H1 (cell line): ENCODE data around the gene INTS7. TPM values are rescaled to one million over a fixed set of nuclear protein-coding genes. Genes with fewer than 3 reads are reported as not detected.

ENCODE experiments used
- CTCF ChIA-PET: fragments of 300-600 bp; sonication (Branson Sonifier 250); formaldehyde crosslinking; loops from one replicate; lab custom pipeline; 2021; ENCODE audit not compliant: partially characterized antibody; lab: Charles Lee
- POLR2A ChIA-PET: fragments of 300-600 bp; sonication (Branson Sonifier 250); formaldehyde crosslinking; loops from one replicate; lab custom pipeline; 2021; ENCODE audit warnings: inconsistent platforms; ENCODE audit not compliant: partially characterized antibody; lab: Charles Lee
- DNase-seq, 2 experiments: peaks; one replicate each; pipeline versions ENCODE4 v3.0.0 to v3.0.0-alpha.2; 2010 to 2022; ENCODE audit warnings: low spot score in 2 of 2, low read depth in 1 of 2, mixed read lengths in 1 of 2
- FAIRE-seq: peaks from 2 replicates; lab custom pipeline; 2011; peaks lifted over from hg19 to GRCh38; lab: Jason Lieb, UNC
- H2AFZ ChIP-seq: 2 replicates; pipeline ENCODE4 v1.8.1; 2012; ENCODE audit warnings: low read length, inconsistent platforms
- H2AK5ac ChIP-seq: 2 replicates; pipeline ENCODE4 v1.6.1; 2013; ENCODE audit warnings: low read depth, low read length
- H2BK120ac ChIP-seq: replicated peaks from 2 replicates; pipeline ENCODE3; 2013; ENCODE audit warnings: low read depth, low read length, inconsistent platforms
- H2BK12ac ChIP-seq: 2 replicates; pipeline ENCODE4 v1.6.1; 2013; ENCODE audit warnings: low read depth, low read length
- H2BK15ac ChIP-seq: 2 replicates; pipeline ENCODE4 v1.6.1; 2013; ENCODE audit warnings: low read length
- H2BK20ac ChIP-seq: 2 replicates; pipeline ENCODE4 v1.6.1; 2013; ENCODE audit warnings: low read length
- H2BK5ac ChIP-seq: 2 replicates; pipeline ENCODE4 v1.6.1; 2013; ENCODE audit warnings: low read depth, low read length
- H3K14ac ChIP-seq: 2 replicates; pipeline ENCODE4 v1.6.1; 2013; ENCODE audit warnings: inconsistent platforms; ENCODE audit not compliant: insufficient read length
- H3K18ac ChIP-seq: 2 replicates; pipeline ENCODE4 v1.6.1; 2013; ENCODE audit warnings: low read length; ENCODE audit errors: extremely low read depth
- H3K23ac ChIP-seq: 2 replicates; pipeline ENCODE4 v1.6.1; 2013; ENCODE audit warnings: inconsistent platforms; ENCODE audit not compliant: insufficient read length
- H3K23me2 ChIP-seq: 2 replicates; pipeline ENCODE4 v1.6.1; 2013; ENCODE audit warnings: low read depth, low read length
- H3K27ac ChIP-seq: 2 replicates; pipeline ENCODE4 v1.6.1; 2011; ENCODE audit warnings: low read depth, low read length, inconsistent platforms
- H3K27me3 ChIP-seq, 4 experiments: replicated peaks in 1 of 4; 1 replicate in 1 of 4; 2 replicates in 3 of 4; pipeline versions ENCODE4 v1.6.1 to v1.8.1; 2011 to 2013; ENCODE audit warnings: low read length in 3 of 4, mild to moderate bottlenecking in 3 of 4, inconsistent platforms in 2 of 4, mixed read lengths in 2 of 4, moderate library complexity in 1 of 4; ENCODE audit not compliant: control insufficient read depth in 3 of 4, insufficient read depth in 3 of 4; ENCODE audit errors: extremely low read depth in 1 of 4
- H3K36me3 ChIP-seq, 4 experiments: 2 replicates each; pipeline versions ENCODE4 v1.6.1 to v1.8.1; 2011 to 2013; ENCODE audit warnings: mild to moderate bottlenecking in 4 of 4, low read length in 3 of 4, moderate library complexity in 2 of 4, control low read depth in 1 of 4, inconsistent platforms in 1 of 4; ENCODE audit not compliant: insufficient read depth in 4 of 4, control insufficient read depth in 2 of 4
- H3K4ac ChIP-seq: replicated peaks from 2 replicates; pipeline ENCODE3; 2013; ENCODE audit warnings: low read length, low read depth, mixed read lengths, inconsistent platforms; ENCODE audit not compliant: insufficient read length
- H3K4me1 ChIP-seq, 4 experiments: replicated peaks in 1 of 4; 1 replicate in 1 of 4; 2 replicates in 3 of 4; pipeline versions ENCODE4 v1.6.1 to v1.8.1; 2011 to 2013; ENCODE audit warnings: low read length in 3 of 4, inconsistent platforms in 2 of 4, mixed read lengths in 1 of 4; ENCODE audit not compliant: insufficient read depth in 4 of 4, control insufficient read depth in 3 of 4
- H3K4me2 ChIP-seq, 2 experiments: 2 replicates each; pipeline versions ENCODE4 v1.6.1 to v1.8.1; 2011 to 2013; ENCODE audit warnings: low read depth in 2 of 2, low read length in 2 of 2, control low read depth in 1 of 2, inconsistent platforms in 1 of 2, mild to moderate bottlenecking in 1 of 2; ENCODE audit not compliant: insufficient read depth in 1 of 2
- H3K4me3 ChIP-seq, 4 experiments: fragments of 200-600, 300-600 bp in 1 of 4; sonication (generic), shearing (Covaris generic), sonication (Bioruptor Twin) in 1 of 4; 2 replicates each; pipeline versions ENCODE4 v1.5.1 to v1.8.1; 2011 to 2016; ENCODE audit warnings: low read length in 4 of 4, low read depth in 3 of 4, control low read depth in 2 of 4, inconsistent platforms in 2 of 4, mild to moderate bottlenecking in 2 of 4, mixed read lengths in 1 of 4, moderate library complexity in 1 of 4; ENCODE audit not compliant: insufficient read depth in 2 of 4; ENCODE audit errors: extremely low read depth in 1 of 4
- H3K56ac ChIP-seq: replicated peaks from 2 replicates; pipeline ENCODE3; 2013; ENCODE audit warnings: low read depth, mild to moderate bottlenecking, mixed read lengths, low read length, inconsistent platforms; ENCODE audit not compliant: insufficient read length
- H3K79me1 ChIP-seq: 2 replicates; pipeline ENCODE4 v1.6.1; 2013; ENCODE audit warnings: low read depth, low read length, control low read depth
- H3K79me2 ChIP-seq, 2 experiments: 2 replicates each; pipeline versions ENCODE4 v1.6.1 to v1.8.1; 2012 to 2013; ENCODE audit warnings: low read length in 2 of 2, mild to moderate bottlenecking in 2 of 2, inconsistent platforms in 1 of 2; ENCODE audit not compliant: insufficient read depth in 2 of 2, control insufficient read depth in 1 of 2
- H3K9ac ChIP-seq, 4 experiments: replicated peaks in 1 of 4; 1 replicate in 1 of 4; 2 replicates in 3 of 4; pipeline versions ENCODE4 v1.6.1 to v1.8.1; 2011 to 2013; ENCODE audit warnings: low read depth in 3 of 4, low read length in 3 of 4, control low read depth in 2 of 4, mild to moderate bottlenecking in 2 of 4, moderate library complexity in 2 of 4, inconsistent platforms in 1 of 4; ENCODE audit errors: extremely low read depth in 1 of 4
- H3K9me3 ChIP-seq, 2 experiments: 2 replicates each; pipeline versions ENCODE4 v1.6.1 to v1.8.1; 2012 to 2013; ENCODE audit warnings: mild to moderate bottlenecking in 2 of 2, moderate library complexity in 2 of 2, control low read depth in 1 of 2, inconsistent platforms in 1 of 2, low read depth in 1 of 2, low read length in 1 of 2, mixed read lengths in 1 of 2; ENCODE audit not compliant: insufficient read depth in 2 of 2
- H4K20me1 ChIP-seq, 2 experiments: replicated peaks in 1 of 2; 2 replicates each; pipeline versions ENCODE3 to v1.8.1; 2011 to 2013; ENCODE audit warnings: inconsistent platforms in 2 of 2, low read length in 2 of 2, mild to moderate bottlenecking in 1 of 2; ENCODE audit not compliant: insufficient read depth in 2 of 2, control insufficient read depth in 1 of 2
- H4K5ac ChIP-seq: 2 replicates; pipeline ENCODE4 v1.6.1; 2013; ENCODE audit warnings: low read length, low read depth, mixed read lengths, inconsistent platforms; ENCODE audit not compliant: insufficient read length
- H4K8ac ChIP-seq: 2 replicates; pipeline ENCODE4 v1.8.0; 2013; ENCODE audit warnings: mild to moderate bottlenecking, moderate library complexity, low read length, inconsistent platforms; ENCODE audit not compliant: insufficient read depth; ENCODE audit errors: extremely low read depth
- H4K91ac ChIP-seq: replicated peaks from 2 replicates; pipeline ENCODE3; 2013; ENCODE audit warnings: low read length, mixed read lengths, inconsistent platforms; ENCODE audit not compliant: insufficient read length
- BACH1 ChIP-seq: IDR thresholded peaks from 2 replicates; pipeline ENCODE4 v1.6.1; 2012; ENCODE audit warnings: low read length, improper control_type of control experiment
- CREB1 ChIP-seq: IDR thresholded peaks from 2 replicates; pipeline ENCODE4 v1.6.1; 2012; ENCODE audit warnings: inconsistent platforms
- EGR1 ChIP-seq: IDR thresholded peaks from 2 replicates; pipeline ENCODE4 v1.6.1; 2011; ENCODE audit warnings: low read depth, low read length, borderline replicate concordance
- JUN ChIP-seq: IDR thresholded peaks from 2 replicates; pipeline ENCODE4 v1.6.1; 2011; ENCODE audit warnings: low read depth, mild to moderate bottlenecking, improper control_type of control experiment, low read length
- NRF1 ChIP-seq: IDR thresholded peaks from 2 replicates; pipeline ENCODE4 v1.6.1; 2011; ENCODE audit warnings: mild to moderate bottlenecking, low read depth, low read length, improper control_type of control experiment
- WGBS, 2 experiments: shearing (Covaris generic) in 1 of 2; methylation state at CpG; one replicate each; pipeline versions ENCODE4 v1.1.6 to v1.1.7; 2013 to 2015; ENCODE audit warnings: low lambda C conversion rate in 2 of 2, mixed read lengths in 2 of 2, inconsistent platforms in 1 of 2, low coverage in 1 of 2, missing lambda C conversion rate in 1 of 2; ENCODE audit not compliant: insufficient replicate concordance in 2 of 2, insufficient coverage in 1 of 2, insufficient read length in 1 of 2; ENCODE audit errors: extremely low coverage in 1 of 2, missing lambda C conversion rate in 1 of 2; 5-methylcytosine and 5-hydroxymethylcytosine counted together
- polyA plus RNA-seq, 7 experiments: library from polyadenylated mRNA; depleted of rRNA in 3 of 7; stranded (reverse) in 5 of 7; unstranded in 2 of 7; fragments of >200 nt in 5 of 7; fragments of 200-250 nt in 2 of 7; gene quantifications; 1 replicate in 5 of 7; 2 replicates in 1 of 7; 4 replicates in 1 of 7; pipeline versions ENCODE4 v1.2.1 to v1.2.3, GENCODE V29; 2011 to 2013; ENCODE audit warnings: missing spikeins in 2 of 7, mixed read lengths in 2 of 7
- total RNA-seq: library from RNA; stranded (reverse); fragmentation: NEBNext Ultra II Directional; extraction: Animal tissue kit (Norgen Biotek cat#: 25700); gene quantifications from 2 replicates; pipeline ENCODE4 v1.2.1, GENCODE V29; 2021

The INTS7 gene
- total and polyA plus RNA-seq, 2 of the 8 experiments (the other 6 are each of a cell fraction or from before 2014, with no cell fraction given): 15.2 to 22.4 TPM

DNA sequence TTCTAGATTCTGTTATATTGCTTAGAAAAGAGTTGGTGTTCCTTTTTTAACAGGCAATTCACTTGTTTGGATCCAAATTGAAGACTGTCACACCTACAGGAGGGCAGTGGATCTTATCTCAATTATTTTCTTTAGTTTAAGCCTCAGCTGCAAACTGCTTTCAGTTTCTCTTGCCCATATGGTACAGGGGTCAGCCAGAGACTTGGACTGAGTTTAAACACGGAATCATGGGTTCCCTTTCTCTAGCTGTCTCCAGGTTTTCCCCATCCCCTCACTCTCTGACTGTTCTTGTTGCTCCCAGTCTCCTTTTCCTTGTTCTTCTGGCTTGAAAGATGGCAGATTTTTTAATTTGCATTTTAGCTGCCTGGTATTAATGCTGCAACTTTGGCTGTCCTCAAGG, 18.6 kb upstream of the INTS7 start:
- peaks cover 24 to 69% (median 48%) of the 10 kb centered on the region in 4 experiments for H3K36me3 ChIP-seq
- H2BK120ac ChIP-seq: no peak overlapping the region
- H4K8ac ChIP-seq: no peak overlapping the region
- H4K20me1 ChIP-seq: peaks cover 2% of the 10 kb centered on the region in 2 experiments
- H2BK12ac ChIP-seq: no peak overlapping the region
- DNase-seq: no peak
- no peak for FAIRE-seq
- H3K14ac ChIP-seq: no peak overlapping the region
- no peaks in the 10 kb centered on the region for H3K27me3 ChIP-seq
- H3K27ac ChIP-seq: no peak overlapping the region
- no peak overlapping the region for H3K4ac ChIP-seq
- no peak overlapping the region for H3K4me3 ChIP-seq
- H2BK15ac ChIP-seq: no peak overlapping the region
- ChIA-PET CTCF (interaction anchor here (1.0 to 1.2 kb wide), 2 partner anchors 9 to 358 kb away, joined by 3 read pairs; no protein-coding TSS in a partner anchor), POLR2A (interaction anchor here (0.7 kb wide), 1 partner anchor 97 kb away, joined by 3 read pairs; no protein-coding TSS in a partner anchor)
- no peaks in the 10 kb centered on the region for H3K4me1 ChIP-seq
- H3K9ac ChIP-seq: no peak overlapping the region
- no peak overlapping the region for H2BK5ac ChIP-seq
- TF ChIP-seq NRF1 (no peak), CREB1 (no peak), JUN (no peak), EGR1 (no peak), BACH1 (no peak)
- H2BK20ac ChIP-seq: no peak overlapping the region
- no peak overlapping the region for H4K5ac ChIP-seq
- H3K23me2 ChIP-seq: no peaks in the 10 kb centered on the region
- no peak overlapping the region for H3K18ac ChIP-seq
- H3K4me2 ChIP-seq: no peak overlapping the region
- H4K91ac ChIP-seq: no peak overlapping the region
- H3K79me2 ChIP-seq: no peaks in the 10 kb centered on the region
- no peak overlapping the region for H2AFZ ChIP-seq
- H3K23ac ChIP-seq: no peak overlapping the region
- H2AK5ac ChIP-seq: no peak overlapping the region
- 33% methylated on average over 1 of the region's 1 CpG; no CpG with 5 or more reads in 1 of the 2 experiments for WGBS, 2 experiments
- H3K79me1 ChIP-seq: no peaks in the 10 kb centered on the region
- peaks cover 3 to 4% of the 10 kb centered on the region in 2 experiments; a peak in 2 of 4 replicates for H3K9me3 ChIP-seq
- no peak overlapping the region for H3K56ac ChIP-seq
